ENCODE results near the gene ST3GAL4.

Gene ST3GAL4

DNA sequence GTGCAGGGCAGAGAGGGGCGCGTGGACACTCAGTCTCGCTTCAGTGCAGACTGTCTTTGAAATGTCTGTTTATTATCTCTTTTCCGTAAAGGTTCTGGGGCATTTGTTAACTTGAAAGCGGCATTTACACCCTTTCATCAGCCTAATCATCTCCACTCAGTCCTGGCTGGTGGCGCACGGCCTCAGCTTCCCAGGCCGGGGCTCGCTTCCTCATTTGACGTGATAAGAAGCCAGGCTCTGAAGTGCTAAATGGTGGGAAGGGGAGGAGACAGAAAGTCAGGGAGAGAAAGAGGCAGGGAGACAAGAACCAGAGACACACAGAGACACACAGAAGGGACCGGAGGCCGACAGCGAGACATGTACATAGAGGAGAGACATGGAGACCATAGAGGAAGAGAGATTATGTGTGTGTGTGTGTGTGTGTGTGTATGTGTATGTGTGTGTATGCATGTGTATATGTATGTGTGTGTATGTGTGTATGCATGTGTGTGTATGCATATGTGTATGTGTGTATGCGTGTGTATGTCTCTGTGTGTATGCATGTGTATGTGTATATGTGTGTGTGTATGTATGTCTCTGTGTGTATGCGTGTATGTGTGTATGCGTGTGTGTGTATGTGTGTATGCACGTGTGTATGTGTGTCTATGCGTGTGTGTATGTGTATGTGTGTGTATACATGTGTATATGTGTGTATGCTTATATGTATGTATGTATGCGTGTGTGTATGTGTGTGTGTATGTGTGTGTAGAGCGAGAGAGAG, 101.5 kb downstream of the ST3GAL4 start:
- TF ChIP-seq, protein P1, sequence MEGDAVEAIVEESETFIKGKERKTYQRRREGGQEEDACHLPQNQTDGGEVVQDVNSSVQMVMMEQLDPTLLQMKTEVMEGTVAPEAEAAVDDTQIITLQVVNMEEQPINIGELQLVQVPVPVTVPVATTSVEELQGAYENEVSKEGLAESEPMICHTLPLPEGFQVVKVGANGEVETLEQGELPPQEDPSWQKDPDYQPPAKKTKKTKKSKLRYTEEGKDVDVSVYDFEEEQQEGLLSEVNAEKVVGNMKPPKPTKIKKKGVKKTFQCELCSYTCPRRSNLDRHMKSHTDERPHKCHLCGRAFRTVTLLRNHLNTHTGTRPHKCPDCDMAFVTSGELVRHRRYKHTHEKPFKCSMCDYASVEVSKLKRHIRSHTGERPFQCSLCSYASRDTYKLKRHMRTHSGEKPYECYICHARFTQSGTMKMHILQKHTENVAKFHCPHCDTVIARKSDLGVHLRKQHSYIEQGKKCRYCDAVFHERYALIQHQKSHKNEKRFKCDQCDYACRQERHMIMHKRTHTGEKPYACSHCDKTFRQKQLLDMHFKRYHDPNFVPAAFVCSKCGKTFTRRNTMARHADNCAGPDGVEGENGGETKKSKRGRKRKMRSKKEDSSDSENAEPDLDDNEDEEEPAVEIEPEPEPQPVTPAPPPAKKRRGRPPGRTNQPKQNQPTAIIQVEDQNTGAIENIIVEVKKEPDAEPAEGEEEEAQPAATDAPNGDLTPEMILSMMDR (conservative IDR thresholded peaks at IDR 0.05) = no peak
- no peak overlapping the region for H3K27ac ChIP-seq

DNA sequence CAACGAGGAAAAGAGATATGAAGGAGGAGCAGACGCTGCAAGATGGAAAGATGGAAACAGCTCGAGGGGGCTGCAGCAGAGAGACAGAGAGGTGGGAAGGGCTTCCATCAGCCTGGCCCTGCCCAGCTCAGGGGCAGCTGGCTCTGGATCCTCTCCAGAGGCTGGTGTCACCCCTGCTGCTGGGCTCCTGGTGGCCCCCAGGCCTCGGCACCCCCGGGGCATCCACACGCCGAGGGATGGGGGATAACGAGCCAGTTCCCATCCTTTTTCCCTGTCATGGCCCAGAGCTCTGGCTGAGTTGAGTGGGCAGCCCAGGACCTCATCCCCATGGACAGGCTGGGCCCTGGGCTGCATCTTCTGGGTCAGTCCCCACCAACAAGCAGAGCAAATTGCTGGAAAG, 102.3 kb downstream of the ST3GAL4 start:
- no peak overlapping the region for H3K27ac ChIP-seq
- TF ChIP-seq, protein P1 (conservative IDR thresholded peaks at IDR 0.05) = no peak

DNA sequence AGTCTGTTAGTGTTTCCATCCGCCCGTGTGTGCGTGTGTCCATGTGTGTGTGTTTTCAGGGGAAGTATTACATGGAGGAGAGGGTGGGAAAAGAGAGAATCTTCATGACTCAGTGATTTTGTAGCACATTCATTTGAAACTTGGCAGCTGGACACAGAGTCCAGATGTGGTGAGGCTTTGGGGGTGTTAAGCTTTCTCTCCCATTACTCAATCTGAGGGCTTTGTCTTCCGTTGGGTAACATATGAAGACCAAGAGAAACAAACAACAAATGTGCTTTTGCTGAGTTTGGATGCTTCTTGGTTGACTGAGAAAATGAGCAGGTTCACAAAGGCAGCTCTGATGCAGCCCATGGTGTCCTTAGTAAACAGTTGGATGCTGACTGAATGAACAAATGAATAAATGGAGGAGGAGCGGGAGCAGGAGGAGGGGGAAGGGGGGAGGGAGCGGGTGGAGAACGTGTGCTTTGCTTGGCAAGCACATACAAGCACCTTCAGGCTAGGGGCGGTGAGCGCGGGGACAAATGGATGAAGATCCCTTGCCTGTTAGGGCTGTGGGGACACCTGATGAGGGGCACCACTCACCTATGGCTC, 104.3 kb downstream of the ST3GAL4 start:
- TF ChIP-seq, protein P1 (conservative IDR thresholded peaks at IDR 0.05) = no peak
- H3K27ac ChIP-seq = no peak overlapping the region

DNA sequence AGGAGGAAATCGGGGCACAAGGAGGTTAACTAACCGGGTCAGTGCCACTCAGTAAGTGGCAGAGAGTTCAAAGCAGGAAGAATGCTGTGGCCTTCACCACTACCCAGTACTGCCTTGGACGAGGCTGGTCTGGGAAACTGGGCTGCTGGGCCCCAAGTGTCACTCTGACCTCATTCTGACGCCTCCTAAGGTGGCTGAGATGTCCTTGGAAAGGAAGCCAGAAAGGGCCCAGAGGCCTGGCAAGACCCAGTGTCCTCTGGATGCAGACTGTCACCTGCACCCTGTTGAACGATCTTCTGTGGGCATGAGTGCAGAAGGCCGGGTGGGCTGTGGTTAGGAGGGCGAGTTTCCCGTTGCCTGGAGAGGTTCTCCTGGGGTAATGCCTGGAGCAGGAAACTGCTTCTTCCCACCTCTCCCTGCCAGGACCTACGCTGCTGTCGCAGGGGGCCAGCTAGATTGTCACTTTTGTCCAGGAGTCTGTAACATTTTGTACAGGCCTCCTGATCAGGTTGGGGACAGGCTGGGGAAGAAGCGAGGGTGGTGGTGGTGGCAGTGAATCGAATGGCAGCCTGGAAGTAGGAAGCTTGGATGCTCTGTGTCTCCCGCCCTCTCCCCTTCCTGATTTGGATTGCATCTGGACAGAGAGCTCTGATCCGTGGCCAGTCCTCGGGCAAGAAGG, 105.1 kb downstream of the ST3GAL4 start:
- no peak overlapping the region for H3K27ac ChIP-seq
- TF ChIP-seq, protein P1 (conservative IDR thresholded peaks at IDR 0.05) = no peak

DNA sequence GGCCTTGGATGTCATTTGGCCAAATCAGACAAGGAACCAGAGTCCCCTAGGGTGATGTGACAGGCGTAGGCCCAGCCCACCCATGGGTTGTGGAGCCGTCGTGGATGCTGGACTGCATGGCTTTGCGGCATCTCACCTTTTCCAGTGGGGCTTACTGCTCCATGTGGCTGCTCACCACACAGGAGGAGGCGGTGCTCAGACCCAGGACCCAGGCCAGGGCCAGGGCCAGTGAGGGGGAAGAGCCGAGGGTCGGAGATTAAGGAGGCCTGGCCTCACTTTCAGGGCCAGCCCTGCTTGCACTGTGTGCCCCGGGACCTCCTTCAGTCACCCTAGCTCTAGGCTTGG, 105.6 kb downstream of the ST3GAL4 start:
- H3K27ac ChIP-seq = no peak overlapping the region
- TF ChIP-seq, protein P1 (conservative IDR thresholded peaks at IDR 0.05) = no peak

DNA sequence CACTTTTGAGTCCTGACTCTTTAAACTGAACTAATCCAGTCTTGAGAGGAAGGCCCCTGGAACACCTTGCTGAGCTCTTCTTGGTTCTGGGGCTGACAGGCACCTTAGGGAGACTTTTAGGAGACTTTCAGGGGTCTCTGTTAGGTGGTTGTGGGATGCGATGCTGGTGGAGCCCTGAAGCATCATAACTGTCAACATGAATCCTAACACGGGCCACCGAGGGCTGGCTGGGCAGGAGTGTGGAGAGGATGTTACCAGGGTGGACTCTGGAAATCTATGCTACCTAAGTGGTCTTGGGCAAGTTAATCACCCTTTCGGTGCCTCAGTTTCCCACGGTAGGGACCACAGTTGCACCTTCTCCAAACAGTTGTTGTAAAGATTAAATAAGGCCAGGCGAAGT, 106.5 kb downstream of the ST3GAL4 start:
- no peak overlapping the region for H3K27ac ChIP-seq
- TF ChIP-seq, protein P1 (conservative IDR thresholded peaks at IDR 0.05) = no peak

DNA sequence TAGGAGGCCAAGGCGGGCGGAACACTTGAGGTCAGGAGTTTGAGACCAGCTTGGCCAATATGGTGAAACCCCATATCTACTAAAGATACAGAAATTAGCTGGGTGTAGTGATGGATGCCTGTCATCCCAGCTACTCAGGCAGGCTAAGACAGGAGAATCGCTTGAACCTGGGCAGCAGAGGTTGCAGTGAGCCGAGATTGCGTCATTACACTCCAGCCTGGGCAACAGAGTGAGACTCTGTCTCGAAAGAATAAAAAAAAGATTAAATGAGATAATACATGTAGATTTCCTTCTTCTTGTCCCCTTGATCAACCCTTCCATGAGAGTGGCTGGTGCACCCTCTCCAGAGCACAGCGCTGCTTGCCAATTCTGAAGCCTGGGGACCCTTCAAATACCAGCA, 106.9 kb downstream of the ST3GAL4 start:
- TF ChIP-seq, protein P1 (conservative IDR thresholded peaks at IDR 0.05) = no peak
- no peak overlapping the region for H3K27ac ChIP-seq
